Measurements from ENCODE around the gene PFN1. TPM values are rescaled to one million over a fixed set of nuclear protein-coding genes. Genes with fewer than 3 reads are reported as not detected.

PFN1 gene
- total RNA-seq, 1 donor from 2014 or later, result 1,046 TPM

GRCh38 chr17:4896332-4897197, 51.8 kb downstream of the PFN1 start:
- peaks cover 54 to 57% of the 10 kb centered on the region in 2 donors for H3K36me3 ChIP-seq
- H3K27me3 ChIP-seq, result peaks cover 7% of the 10 kb centered on the region
- DNase-seq (ENCODE audit: low spot score in 2 of 2), result no peak
- intact Hi-C loops (cut with DNase I), result no loop called here
- H3K9me3 ChIP-seq, result no peaks in the 10 kb centered on the region
- H3K4me1 ChIP-seq, result peaks cover 3 to 5% of the 10 kb centered on the region in 2 donors
- no peak for TF ChIP-seq CTCF (IDR thresholded peaks at IDR 0.05)
- H3K27ac ChIP-seq, result no peak overlapping the region
- no peak overlapping the region for H3K4me3 ChIP-seq

- Histone ChIP-seq H3K9me3 (no peaks in the 10 kb centered on the region), H3K27ac (no peak overlapping the region), H3K4me3 (no peak overlapping the region), H3K36me3 (peaks cover 62 to 65% of the 10 kb centered on the region in 2 donors), H3K4me1 (peaks cover 3 to 5% of the 10 kb centered on the region in 2 donors), H3K27me3 (peaks cover 7% of the 10 kb centered on the region)
- TF ChIP-seq CTCF (IDR thresholded peaks at IDR 0.05), result no peak
- intact Hi-C loops (cut with DNase I), result no loop called here
- no peak for DNase-seq (ENCODE audit: low spot score in 2 of 2)
Measured at GRCh38 chr17:4895657-4896331, 52.5 kb downstream of the PFN1 start.

Other genes with a start within 250 kb of the PFN1 start
- 22.8 TPM for gene PELP1, start 244.4 kb downstream of the PFN1 start, total RNA-seq
- 43.4 TPM for gene ARRB2, start 237.9 kb downstream of the PFN1 start, total RNA-seq
- gene MED11, start 217.1 kb downstream of the PFN1 start, total RNA-seq, result 10.9 TPM
- not detected for gene ZMYND15, start 208.7 kb downstream of the PFN1 start, total RNA-seq
- 12.5 TPM for gene CXCL16, start 208.6 kb downstream of the PFN1 start, total RNA-seq
- gene TM4SF5, start 176.6 kb downstream of the PFN1 start, total RNA-seq, result not detected
- not detected for gene VMO1, start 162.2 kb downstream of the PFN1 start, total RNA-seq
- gene GLTPD2, start 159.6 kb downstream of the PFN1 start, total RNA-seq, result not detected
- gene PSMB6, start 152.4 kb downstream of the PFN1 start, total RNA-seq, result 160 TPM
- 64.5 TPM for gene PLD2, start 141.4 kb downstream of the PFN1 start, total RNA-seq
- 45.6 TPM for gene MINK1, start 115.2 kb downstream of the PFN1 start, total RNA-seq
- gene C17orf107, start 49.0 kb downstream of the PFN1 start, total RNA-seq, result not detected
- not detected for gene CHRNE, start 45.4 kb downstream of the PFN1 start, total RNA-seq
- gene GP1BA, start 16.3 kb downstream of the PFN1 start, total RNA-seq, result not detected
- 56.2 TPM for gene SLC25A11, start 8.5 kb downstream of the PFN1 start, total RNA-seq
- 164 TPM for gene RNF167, start 8.3 kb downstream of the PFN1 start, total RNA-seq
- gene ENO3, start 2.6 kb upstream of the PFN1 start, total RNA-seq, result not detected
- gene SPAG7, start 19.3 kb upstream of the PFN1 start, total RNA-seq, result 4.9 TPM
- 72.1 TPM for gene CAMTA2, start 39.1 kb upstream of the PFN1 start, total RNA-seq
- not detected for gene INCA1, start 49.0 kb upstream of the PFN1 start, total RNA-seq
- 94.0 TPM for gene KIF1C, start 49.4 kb upstream of the PFN1 start, total RNA-seq
- gene SLC52A1, start 86.9 kb upstream of the PFN1 start, total RNA-seq, result not detected
- 0.21 TPM for gene ZFP3, start 129.9 kb upstream of the PFN1 start, total RNA-seq
- 2.3 TPM for gene ZNF232, start 163.3 kb upstream of the PFN1 start, total RNA-seq
- gene USP6, start 167.5 kb upstream of the PFN1 start, total RNA-seq, result 0.11 TPM
- gene ZNF594, start 243.3 kb upstream of the PFN1 start, total RNA-seq, result 0.21 TPM

Measured in ascending aorta (tissue), 2 donors.